GM12878 (cell line): ENCODE data around the gene RIT2. TPM values are rescaled to one million over a fixed set of nuclear protein-coding genes. Genes with fewer than 3 reads are reported as not detected.

Experiments
- CBFB ChIP-seq: IDR thresholded peaks from 2 replicates; pipeline ENCODE4 v1.6.1; 2016; ENCODE audit warnings: antibody characterized with exemption, low read depth
- NR2C2 ChIP-seq: IDR thresholded peaks from 2 replicates; pipeline ENCODE4 v1.6.1; 2011; ENCODE audit warnings: borderline replicate concordance, low read depth; ENCODE audit not compliant: control insufficient read depth, insufficient read length
- NRF1 ChIP-seq: conservative IDR thresholded peaks from 2 replicates; pipeline ENCODE4 v1.6.1; 2011; ENCODE audit warnings: mild to moderate bottlenecking, low read depth, low read length, improper control_type of control experiment
- PML ChIP-seq: IDR thresholded peaks from 2 replicates; pipeline ENCODE4 v1.6.1; 2012; ENCODE audit warnings: low read length, inconsistent platforms
- RAD51 ChIP-seq: fragments of 450-650 bp; IDR thresholded peaks from 2 replicates; pipeline ENCODE4 v1.6.1; 2016; ENCODE audit warnings: moderate library complexity, mild to moderate bottlenecking, inconsistent platforms
- SMAD5 ChIP-seq: IDR thresholded peaks from 2 replicates; pipeline ENCODE4 v1.6.1; 2016; ENCODE audit warnings: antibody characterized with exemption, low read depth
- SMARCA5 ChIP-seq: fragments of 450-650 bp; IDR thresholded peaks from 2 replicates; pipeline ENCODE4 v1.6.1; 2017; ENCODE audit warnings: mild to moderate bottlenecking
- YBX1 ChIP-seq: fragments of 450-650 bp; IDR thresholded peaks from 2 replicates; pipeline ENCODE4 v1.6.1; 2016; ENCODE audit warnings: antibody characterized with exemption
- polyA plus RNA-seq, 11 experiments: library from polyadenylated mRNA; depleted of rRNA in 4 of 11; unstranded in 6 of 11; stranded (reverse) in 5 of 11; fragments of >200 nt; fragmentation: Nextera tagmentation in 4 of 11; fragmentation: Illumina TruSeq in 1 of 11; extraction: Ambion mirVana in 4 of 11; extraction: Trizol in 1 of 11; gene quantifications; 1 replicate in 1 of 11; 2 replicates in 10 of 11; pipeline versions ENCODE4 v1.2.1 to v1.2.3, GENCODE V29; 2011 to 2016; ENCODE audit warnings: inconsistent platforms in 2 of 11, missing spikeins in 2 of 11, low read depth in 1 of 11
- total RNA-seq, 4 experiments: library from RNA; depleted of rRNA in 3 of 4; stranded (reverse); fragments of >200 nt in 3 of 4; fragmentation: Illumina TruSeq in 1 of 4; extraction: Trizol in 1 of 4; gene quantifications; 2 replicates each; pipeline versions ENCODE4 v1.2.1 to v1.2.3, GENCODE V29; 2013 to 2021
- TF ChIP-seq, protein P1 (sequence below): fragments of 450-650 bp; IDR thresholded peaks from 2 replicates; pipeline ENCODE4 v1.6.1; 2016; ENCODE audit warnings: mild to moderate bottlenecking
- TF ChIP-seq, protein P2 (sequence below): fragments of 450-650 bp; formaldehyde crosslinking; IDR thresholded peaks from 2 replicates; pipeline ENCODE4 v1.5.0; 2022; ENCODE audit warnings: mild to moderate bottlenecking, missing genetic modification characterization
- TF ChIP-seq, protein P3 (sequence below): IDR thresholded peaks from 2 replicates; pipeline ENCODE4 v1.6.1; 2012; ENCODE audit warnings: mild to moderate bottlenecking, low read depth, low read length

The RIT2 gene
- total and polyA plus RNA-seq, 10 of the 15 experiments (the other 5 are each of a cell fraction or from before 2014, with no cell fraction given) = not detected

DNA sequence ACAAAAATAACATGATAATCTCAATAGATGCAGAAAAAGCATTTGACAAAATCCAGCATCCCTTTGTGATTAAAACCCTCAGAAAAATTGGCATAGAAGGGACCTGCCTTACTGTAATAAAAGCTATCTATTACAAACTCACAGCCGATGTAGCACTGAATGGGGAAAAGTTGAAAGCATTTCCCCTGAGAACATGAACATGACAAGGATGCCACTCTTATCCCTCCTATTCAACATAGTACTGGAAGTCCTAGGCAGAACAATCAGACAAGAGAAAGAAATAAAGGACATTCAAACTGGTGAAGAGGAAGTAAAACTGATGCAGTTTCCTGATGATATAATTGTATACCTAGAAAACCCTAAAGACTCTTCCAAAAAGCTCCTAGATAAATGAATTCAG is 368.7 kb downstream of the RIT2 start (continued):
- TF ChIP-seq YBX1 = no peak
- no peak for TF ChIP-seq NRF1
- no peak for TF ChIP-seq RAD51
- TF ChIP-seq NR2C2 = no peak
- TF ChIP-seq SMAD5 = no peak
- TF ChIP-seq, protein P1, sequence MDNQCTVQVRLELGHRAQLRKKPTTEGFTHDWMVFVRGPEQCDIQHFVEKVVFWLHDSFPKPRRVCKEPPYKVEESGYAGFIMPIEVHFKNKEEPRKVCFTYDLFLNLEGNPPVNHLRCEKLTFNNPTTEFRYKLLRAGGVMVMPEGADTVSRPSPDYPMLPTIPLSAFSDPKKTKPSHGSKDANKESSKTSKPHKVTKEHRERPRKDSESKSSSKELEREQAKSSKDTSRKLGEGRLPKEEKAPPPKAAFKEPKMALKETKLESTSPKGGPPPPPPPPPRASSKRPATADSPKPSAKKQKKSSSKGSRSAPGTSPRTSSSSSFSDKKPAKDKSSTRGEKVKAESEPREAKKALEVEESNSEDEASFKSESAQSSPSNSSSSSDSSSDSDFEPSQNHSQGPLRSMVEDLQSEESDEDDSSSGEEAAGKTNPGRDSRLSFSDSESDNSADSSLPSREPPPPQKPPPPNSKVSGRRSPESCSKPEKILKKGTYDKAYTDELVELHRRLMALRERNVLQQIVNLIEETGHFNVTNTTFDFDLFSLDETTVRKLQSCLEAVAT = no peak
- TF ChIP-seq, protein P2, sequence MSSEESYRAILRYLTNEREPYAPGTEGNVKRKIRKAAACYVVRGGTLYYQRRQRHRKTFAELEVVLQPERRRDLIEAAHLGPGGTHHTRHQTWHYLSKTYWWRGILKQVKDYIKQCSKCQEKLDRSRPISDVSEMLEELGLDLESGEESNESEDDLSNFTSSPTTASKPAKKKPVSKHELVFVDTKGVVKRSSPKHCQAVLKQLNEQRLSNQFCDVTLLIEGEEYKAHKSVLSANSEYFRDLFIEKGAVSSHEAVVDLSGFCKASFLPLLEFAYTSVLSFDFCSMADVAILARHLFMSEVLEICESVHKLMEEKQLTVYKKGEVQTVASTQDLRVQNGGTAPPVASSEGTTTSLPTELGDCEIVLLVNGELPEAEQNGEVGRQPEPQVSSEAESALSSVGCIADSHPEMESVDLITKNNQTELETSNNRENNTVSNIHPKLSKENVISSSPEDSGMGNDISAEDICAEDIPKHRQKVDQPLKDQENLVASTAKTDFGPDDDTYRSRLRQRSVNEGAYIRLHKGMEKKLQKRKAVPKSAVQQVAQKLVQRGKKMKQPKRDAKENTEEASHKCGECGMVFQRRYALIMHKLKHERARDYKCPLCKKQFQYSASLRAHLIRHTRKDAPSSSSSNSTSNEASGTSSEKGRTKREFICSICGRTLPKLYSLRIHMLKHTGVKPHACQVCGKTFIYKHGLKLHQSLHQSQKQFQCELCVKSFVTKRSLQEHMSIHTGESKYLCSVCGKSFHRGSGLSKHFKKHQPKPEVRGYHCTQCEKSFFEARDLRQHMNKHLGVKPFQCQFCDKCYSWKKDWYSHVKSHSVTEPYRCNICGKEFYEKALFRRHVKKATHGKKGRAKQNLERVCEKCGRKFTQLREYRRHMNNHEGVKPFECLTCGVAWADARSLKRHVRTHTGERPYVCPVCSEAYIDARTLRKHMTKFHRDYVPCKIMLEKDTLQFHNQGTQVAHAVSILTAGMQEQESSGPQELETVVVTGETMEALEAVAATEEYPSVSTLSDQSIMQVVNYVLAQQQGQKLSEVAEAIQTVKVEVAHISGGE = no peak
- TF ChIP-seq, protein P3, sequence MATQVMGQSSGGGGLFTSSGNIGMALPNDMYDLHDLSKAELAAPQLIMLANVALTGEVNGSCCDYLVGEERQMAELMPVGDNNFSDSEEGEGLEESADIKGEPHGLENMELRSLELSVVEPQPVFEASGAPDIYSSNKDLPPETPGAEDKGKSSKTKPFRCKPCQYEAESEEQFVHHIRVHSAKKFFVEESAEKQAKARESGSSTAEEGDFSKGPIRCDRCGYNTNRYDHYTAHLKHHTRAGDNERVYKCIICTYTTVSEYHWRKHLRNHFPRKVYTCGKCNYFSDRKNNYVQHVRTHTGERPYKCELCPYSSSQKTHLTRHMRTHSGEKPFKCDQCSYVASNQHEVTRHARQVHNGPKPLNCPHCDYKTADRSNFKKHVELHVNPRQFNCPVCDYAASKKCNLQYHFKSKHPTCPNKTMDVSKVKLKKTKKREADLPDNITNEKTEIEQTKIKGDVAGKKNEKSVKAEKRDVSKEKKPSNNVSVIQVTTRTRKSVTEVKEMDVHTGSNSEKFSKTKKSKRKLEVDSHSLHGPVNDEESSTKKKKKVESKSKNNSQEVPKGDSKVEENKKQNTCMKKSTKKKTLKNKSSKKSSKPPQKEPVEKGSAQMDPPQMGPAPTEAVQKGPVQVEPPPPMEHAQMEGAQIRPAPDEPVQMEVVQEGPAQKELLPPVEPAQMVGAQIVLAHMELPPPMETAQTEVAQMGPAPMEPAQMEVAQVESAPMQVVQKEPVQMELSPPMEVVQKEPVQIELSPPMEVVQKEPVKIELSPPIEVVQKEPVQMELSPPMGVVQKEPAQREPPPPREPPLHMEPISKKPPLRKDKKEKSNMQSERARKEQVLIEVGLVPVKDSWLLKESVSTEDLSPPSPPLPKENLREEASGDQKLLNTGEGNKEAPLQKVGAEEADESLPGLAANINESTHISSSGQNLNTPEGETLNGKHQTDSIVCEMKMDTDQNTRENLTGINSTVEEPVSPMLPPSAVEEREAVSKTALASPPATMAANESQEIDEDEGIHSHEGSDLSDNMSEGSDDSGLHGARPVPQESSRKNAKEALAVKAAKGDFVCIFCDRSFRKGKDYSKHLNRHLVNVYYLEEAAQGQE = no peak
- no peak for TF ChIP-seq PML
- TF ChIP-seq CBFB = no peak
- TF ChIP-seq SMARCA5 = no peak
